IPS DF 4.7 (cell line): ENCODE measurements around the gene HEXIM1.

ENCODE experiments used
- DNase-seq: peaks from one replicate; pipeline ENCODE4 v3.0.0-alpha.2; 2013; ENCODE audit warnings: low spot score; ENCODE audit errors: extremely low read depth

Gene HEXIM1

DNA sequence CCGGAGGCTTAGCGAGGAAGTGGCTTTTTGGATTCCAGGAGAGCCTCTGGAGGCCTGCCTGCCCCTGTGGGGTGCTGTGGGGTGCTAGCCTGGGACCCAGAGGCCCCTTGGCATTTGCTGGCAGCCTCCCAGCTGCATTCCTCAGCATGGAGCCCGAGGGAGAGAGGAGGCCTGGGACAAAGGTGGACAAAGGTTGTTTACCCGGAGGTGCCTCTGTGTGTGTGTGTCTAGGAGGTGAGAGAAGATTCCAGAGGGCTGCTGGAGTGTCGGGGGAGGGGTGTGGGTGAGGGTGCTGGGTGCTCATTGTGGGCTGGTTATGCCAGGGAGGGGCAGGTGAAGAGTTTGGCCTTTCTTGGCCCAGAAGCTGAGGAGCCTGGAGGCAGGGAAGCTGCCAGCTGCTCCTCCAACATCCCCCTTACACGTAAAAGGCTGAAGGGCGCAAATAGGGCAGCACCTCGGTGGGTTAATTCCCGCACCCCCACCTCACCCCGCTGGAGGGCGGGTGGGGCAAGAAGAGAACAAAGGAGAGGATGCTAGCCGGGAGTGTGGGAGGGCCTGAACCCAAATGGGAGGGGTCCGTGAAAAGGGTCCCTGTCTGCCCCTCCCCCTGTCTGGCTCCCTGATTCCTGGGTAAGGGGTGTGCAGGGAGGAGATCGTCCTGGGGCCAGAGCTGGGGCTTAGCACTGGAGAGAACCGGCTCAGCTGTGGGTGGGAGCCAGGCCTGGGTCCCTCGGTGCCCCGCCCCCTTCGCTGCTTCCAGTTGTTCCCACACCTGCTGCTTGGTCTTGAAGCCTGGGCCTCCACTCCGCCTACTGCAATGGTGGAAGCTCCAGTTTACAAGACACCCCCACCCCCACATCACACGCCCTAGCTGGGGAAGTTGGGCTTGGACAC lies 23.3 kb downstream of the HEXIM1 start:
- DNase-seq: no peak

DNA sequence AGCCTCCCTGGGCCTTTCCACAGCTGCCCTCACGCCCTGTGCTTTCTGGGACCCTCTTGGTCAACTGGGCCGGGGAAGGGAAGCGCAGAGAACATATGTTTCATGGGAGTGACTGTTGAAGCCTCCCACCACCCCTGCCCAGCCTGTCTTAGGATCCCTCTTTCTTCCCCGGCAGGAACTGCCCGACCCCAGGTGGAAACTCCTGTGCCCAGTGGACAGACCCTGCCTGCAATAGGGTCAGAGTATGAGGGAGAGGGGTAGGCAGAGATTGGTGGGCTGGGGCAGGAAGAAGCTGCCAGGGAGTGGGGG lies 23.9 kb downstream of the HEXIM1 start:
- no peak for DNase-seq

DNA sequence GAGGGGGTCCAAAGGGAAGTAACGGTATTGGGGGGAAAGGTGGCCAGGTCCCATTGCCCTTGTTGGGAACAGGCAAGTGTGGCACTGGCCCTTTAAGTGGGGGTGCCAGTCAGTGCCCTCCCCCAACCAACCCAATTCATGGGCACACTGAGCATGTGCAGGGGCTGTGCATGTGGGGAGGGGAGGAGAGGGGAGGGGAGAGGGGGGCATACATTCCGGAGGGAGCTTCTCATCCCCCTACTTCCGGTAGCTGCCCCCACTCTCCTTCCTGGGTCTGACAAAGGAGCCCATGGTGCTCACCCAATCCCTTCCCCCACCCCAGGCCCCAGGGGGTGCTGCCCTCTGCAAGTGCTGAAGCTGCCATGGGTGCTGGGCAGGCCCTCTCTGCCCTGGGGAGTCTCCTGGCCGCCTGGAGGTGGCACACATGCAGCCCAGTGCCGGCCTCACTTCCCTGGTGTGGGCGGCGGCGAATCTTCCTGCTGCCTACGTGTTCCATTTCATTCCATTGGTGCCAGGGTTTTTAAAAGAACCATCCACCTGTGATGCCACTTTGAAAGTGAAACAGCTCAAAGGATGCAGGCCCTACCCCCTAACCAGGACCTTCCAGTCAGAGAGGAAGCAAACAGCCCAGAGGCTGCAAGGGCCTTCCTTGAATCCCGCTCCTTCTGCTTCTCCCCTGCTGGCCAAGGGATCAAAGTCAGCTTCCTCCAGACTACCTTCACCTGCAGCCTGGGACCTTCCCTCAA lies 24.4 kb downstream of the HEXIM1 start:
- DNase-seq: no peak

DNA sequence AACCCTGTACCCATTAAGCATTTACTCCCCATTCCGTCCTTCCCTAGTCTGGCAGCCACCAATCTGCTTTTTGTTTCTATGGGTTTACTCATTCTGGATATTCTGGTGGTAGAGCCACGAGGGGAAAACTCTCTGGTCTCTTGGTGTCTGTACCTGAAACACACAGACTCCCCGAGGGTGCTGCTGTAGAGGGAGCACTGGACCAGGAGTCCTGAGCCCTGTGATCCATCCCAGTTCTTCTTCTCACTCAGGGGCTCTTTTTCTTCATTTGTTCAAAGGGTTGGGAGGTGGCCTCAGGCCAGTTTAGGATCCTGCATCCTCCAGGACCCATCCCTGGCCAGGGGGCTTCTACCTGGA lies 27.5 kb downstream of the HEXIM1 start:
- DNase-seq: no peak

DNA sequence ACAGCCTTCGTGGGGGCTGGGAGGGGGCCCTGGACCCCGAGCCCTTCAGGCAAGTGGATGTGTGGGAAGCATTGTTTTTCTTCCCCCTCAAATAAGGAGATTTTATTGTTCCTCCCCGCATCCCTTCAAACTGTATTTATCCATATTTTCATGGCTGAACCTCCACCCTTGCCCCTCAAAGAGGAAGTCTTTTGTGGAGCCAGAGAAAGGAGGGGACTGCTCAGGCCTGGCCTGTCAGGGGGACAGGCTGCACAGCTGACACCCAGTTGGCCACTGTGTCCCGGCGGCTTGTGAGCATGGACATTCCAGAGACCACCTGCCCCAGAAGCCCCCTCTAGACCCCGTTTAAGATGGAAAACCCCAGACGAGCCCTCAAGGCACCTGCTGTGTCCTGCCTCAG lies 29.3 kb downstream of the HEXIM1 start:
- no peak for DNase-seq

DNA sequence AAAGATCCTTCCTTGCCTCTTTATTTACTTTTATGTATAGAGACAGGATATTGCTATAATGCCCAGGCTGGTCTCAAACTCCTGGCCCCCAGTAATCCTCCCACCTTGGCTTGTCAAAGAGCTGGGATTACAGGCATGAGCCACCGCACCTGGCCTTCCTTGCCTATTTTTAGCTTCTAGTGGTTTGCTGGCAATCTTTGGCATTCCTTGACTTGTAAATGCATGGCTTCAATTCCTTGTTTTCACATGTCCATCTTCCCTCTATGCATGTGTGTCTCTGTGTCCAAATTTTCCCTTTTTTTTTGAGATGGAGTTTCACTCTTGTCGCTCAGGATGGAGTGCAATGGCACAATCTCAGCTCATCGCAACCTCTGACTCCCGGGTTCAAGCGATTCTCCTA lies 35.9 kb downstream of the HEXIM1 start:
- DNase-seq: no peak

DNA sequence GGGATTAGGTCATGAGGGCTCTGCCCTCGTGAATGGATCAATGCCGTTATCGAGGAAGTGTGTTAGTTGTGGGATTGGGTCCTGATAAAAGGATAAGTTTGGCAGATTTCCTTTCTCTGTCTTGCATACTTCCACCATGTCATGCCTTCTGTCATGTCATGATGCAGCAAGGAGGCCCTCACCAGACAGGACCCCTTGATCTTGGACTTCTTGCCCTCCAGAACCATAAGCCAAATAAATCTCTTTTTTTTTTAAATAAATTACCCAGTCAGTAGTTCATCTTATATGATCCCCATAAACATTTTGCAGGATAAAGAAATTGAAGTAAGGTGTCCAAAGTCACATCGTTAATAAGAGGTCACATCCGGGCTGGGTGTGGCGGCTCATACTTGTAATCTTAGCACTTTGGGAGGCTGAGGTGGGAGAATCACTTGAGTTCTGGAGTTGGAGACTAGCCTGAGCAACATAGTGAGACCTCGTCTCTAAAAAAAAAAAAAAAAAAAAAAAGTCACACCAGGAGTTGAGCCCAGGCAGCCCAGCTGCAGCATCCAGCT lies 38.6 kb downstream of the HEXIM1 start:
- no peak for DNase-seq

DNA sequence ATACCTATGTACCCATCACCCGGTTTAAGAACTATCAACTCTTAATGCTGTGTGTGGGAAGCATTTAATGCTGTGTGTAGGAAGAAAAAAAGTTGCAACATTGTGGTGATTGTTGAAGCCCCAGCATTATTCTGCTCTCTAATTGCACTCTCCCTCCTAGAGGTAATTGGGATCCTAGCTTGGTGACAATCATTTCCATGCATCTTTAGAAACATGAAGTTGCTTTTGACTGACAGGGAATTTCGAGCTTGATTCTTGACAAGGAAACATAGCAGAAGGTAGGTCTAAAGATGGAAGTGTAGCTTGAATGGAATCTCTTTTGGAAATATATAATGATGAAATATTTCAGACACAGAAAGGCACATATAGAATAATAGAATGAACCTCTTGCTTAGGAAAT lies 40.7 kb downstream of the HEXIM1 start:
- DNase-seq: no peak

DNA sequence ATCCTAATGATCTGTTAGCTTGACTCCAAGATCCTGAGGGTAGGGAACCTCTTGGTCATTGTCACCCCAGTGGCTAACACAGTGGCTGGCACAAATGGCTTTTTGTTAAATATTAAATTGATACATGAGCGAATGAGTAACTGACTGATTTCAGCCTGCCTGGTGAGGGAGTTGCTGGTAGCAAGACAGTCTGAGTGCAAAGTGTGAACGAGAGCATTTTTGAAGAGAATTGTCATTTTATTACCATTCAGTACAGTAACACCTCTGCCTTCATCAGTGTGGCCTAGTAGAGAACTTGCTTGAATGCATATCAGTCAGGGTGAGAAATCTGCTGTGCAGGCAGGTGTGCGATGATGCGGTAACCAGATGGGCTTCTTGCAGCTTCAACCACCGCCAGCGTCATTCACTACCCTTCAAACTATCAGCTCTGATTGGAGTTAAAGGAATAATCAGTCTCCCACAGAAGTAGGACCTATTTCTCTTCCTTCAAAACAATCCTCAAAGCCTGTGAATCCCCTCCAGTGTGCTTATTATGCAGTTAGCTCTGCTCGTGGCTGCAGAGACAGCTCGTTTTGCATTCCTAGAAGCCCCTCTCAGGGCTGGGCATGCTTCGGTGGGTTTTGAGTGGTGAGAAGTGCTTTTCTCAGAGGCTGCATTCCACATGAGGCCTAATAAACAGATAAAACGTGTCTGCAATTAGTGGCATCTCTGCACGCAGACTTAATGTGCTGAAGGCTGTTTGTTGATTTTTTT lies 42.4 kb downstream of the HEXIM1 start:
- no peak for DNase-seq

DNA sequence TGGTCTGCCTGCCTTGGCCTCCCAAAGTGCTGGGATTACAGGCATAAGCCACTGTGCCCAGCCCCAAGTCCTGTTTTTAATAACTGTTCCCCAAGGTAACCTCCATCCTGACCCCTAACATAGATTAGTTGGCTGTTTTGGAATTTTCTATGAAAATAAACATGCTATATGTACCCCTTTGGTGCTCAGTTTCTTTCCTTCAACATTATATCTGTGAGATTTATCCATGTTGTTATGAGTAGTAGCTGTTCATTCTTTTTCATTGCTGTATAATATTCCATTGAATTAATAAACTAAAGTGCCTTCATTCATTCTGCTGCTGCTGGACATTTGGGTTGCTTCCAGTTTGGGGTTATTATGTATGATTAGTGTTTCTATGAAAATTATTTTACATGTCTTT lies 47.1 kb downstream of the HEXIM1 start:
- DNase-seq: no peak

DNA sequence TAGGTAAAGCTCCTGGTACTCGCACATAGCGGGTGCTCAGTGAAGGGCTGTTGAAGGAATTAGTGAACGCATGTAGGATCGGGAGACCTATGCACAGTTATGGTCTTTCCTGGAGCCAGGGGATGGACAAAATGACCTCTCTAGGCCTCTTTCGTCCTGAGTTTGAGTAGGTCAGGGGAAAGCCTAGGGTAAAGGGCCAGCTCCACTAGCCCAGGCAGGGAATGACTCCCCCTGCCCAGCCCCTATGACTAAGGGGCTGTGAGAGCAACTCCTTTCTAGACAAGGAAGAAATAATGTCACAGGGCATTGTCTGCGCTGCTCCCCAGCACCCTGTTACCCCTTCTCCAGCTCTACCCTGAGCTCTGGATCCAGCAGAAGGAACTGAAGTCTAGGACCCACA lies 48.8 kb downstream of the HEXIM1 start:
- no peak for DNase-seq

DNA sequence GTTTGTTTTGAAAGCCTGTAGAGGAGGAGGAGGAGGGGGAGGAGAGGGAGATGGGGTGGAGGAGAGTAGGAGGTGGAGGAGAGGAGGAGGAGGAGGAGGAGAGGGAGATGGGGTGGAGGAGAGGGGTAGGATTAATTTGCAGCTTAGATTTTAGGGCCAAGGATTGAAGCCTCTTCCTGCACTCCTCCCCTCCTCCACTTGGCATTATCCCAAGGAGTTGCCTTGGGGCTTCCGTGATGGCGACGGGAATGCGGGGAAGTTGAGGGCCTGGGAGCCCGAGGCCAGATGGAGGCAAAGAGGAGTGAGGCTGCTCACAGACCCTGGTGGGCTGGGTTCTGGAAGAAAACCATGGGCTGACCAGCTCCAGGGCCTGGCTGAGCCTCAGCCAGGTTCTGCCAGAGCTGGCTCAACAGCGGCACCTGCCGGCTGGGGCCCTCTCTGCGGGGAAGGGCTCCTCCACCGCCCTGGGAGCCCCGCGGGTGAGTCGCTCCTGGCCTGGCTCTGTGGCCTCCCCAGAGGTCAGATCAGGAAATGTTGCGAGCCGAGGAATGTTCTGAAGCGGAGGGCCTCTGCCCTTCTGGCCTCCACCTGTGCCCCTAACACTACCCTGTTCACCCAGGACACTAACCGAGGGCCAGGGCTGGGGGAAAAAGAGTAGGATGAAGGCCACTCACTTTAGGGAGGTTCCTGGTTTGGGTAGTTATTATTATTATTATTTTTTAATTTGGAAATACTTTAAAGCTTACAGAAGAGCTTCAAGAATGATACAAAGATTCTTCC lies 49.5 kb downstream of the HEXIM1 start:
- peak; percentile 82 for DNase-seq

DNA sequence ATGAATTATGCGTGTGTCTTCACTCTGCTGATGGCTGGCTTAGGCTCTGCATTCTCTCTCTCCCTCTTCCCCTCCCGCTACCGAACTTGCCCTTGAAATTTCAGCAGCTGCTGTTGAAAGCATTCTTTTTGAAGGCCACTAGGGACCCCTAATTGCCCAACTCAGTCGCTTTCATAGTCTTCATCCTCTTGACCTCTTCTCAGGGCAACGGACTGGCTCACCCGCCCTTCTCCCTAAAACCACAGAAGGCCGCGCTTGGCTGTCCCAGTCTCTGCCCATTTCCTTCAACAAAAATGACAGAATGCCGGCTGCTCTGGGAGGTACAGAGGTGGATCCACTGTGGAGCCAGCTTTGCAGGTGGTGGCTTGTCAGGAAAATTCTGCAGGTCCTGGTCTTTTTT lies 52.4 kb downstream of the HEXIM1 start:
- no peak for DNase-seq

DNA sequence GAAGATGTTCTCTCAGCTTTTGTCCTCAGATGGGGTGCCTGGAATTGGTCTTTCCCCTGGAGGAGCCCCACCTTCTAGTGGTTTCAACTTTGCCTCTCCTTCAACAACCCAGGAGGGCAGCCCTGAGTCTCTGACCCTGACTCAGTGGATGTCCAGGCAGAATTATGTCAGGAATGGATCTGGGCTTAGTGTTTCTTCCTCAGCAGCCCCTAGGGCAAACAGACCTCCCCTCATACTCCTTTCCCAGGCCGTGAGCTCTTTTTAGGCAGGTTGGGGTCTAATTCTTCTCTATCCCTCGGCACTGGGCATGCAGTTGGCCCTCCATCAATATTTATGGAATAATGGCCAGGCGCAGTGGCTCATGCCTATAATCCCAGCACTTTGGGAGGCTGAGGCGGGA lies 53.2 kb downstream of the HEXIM1 start:
- DNase-seq: no peak
